ENCODE results near the gene MMP24OS. TPM values are rescaled to one million over a fixed set of nuclear protein-coding genes. Genes with fewer than 3 reads are reported as not detected.

Gene MMP24OS
- total RNA-seq, 2 donors from 2014 or later, result 32.2 to 38.8 TPM

DNA sequence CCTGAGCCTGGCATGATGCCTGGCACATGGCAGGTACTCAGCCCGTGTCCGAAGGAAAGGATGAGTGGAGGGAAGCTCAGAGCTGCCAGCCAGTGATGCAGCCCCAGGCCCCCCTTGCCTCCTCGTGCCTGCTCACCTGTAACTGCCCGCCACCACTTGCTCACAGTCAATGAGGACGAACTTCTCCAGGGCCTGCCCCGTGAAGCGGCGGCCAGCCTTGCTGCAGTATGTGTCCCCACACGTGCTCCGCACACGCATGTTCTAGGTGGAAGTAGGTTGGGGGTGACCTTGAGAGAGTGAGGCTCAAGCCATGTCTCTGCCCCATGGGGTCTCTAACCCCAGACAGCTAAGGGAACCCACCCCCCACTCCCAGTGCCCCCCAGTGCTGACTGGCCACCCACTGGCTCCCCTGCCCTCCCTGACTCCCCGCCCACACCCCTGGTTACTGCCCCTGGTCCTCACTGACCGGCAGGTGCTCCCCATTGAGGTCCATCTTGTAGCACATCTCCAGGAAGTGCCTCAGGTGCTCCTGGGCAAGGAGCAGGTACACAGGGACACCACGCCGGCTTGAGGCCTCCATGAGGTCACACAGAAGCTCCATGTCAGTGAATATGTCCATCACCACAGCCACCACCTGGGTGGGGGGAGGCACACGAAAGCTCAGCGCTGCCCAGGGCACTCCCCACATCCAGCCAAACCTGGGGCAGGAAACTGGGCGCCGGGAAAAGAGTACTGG, 10.6 kb upstream of the MMP24OS start:
- WGBS, 2 experiments (ENCODE audit: insufficient coverage in 1 of 2, insufficient read length in 1 of 2), result 94% methylated on average over 13 to 18 of the region's 19 CpGs
- no peak for DNase-seq
- peaks cover 3% of the 10 kb centered on the region for H3K36me3 Mint-ChIP-seq (ENCODE audit: low read depth)
- no peaks in the 10 kb centered on the region for H3K9me3 Mint-ChIP-seq
- no peak overlapping the region for H3K27ac Mint-ChIP-seq
- H3K4me1 ChIP-seq (ENCODE audit: control insufficient read depth, insufficient read depth, low read length), result peaks cover 6% of the 10 kb centered on the region
- H3K27me3 Mint-ChIP-seq (ENCODE audit: insufficient read depth), result peaks cover 19% of the 10 kb centered on the region
- no peak overlapping the region for H3K27ac ChIP-seq (ENCODE audit: low read depth, low read length)
- no peaks in the 10 kb centered on the region for H3K27me3 ChIP-seq (ENCODE audit: control insufficient read depth, insufficient read depth, low read length, poor library complexity, severe bottlenecking)
- no peak overlapping the region for H3K4me3 Mint-ChIP-seq
- H3K4me3 ChIP-seq (ENCODE audit: low read length), result no peak overlapping the region
- H3K9me3 ChIP-seq (ENCODE audit: control insufficient read depth, low read length), result no peaks in the 10 kb centered on the region
- peaks cover under 1% of the 10 kb centered on the region for H3K36me3 ChIP-seq (ENCODE audit: control insufficient read depth, insufficient read depth, low read length)
- peaks cover 17% of the 10 kb centered on the region for H3K4me1 Mint-ChIP-seq
- TF ChIP-seq, protein P1, sequence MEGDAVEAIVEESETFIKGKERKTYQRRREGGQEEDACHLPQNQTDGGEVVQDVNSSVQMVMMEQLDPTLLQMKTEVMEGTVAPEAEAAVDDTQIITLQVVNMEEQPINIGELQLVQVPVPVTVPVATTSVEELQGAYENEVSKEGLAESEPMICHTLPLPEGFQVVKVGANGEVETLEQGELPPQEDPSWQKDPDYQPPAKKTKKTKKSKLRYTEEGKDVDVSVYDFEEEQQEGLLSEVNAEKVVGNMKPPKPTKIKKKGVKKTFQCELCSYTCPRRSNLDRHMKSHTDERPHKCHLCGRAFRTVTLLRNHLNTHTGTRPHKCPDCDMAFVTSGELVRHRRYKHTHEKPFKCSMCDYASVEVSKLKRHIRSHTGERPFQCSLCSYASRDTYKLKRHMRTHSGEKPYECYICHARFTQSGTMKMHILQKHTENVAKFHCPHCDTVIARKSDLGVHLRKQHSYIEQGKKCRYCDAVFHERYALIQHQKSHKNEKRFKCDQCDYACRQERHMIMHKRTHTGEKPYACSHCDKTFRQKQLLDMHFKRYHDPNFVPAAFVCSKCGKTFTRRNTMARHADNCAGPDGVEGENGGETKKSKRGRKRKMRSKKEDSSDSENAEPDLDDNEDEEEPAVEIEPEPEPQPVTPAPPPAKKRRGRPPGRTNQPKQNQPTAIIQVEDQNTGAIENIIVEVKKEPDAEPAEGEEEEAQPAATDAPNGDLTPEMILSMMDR (conservative IDR thresholded peaks at IDR 0.05), result no peak
- no peak overlapping the region for H3K9ac ChIP-seq (ENCODE audit: extremely low read depth, low read length, poor library complexity, severe bottlenecking)

DNA sequence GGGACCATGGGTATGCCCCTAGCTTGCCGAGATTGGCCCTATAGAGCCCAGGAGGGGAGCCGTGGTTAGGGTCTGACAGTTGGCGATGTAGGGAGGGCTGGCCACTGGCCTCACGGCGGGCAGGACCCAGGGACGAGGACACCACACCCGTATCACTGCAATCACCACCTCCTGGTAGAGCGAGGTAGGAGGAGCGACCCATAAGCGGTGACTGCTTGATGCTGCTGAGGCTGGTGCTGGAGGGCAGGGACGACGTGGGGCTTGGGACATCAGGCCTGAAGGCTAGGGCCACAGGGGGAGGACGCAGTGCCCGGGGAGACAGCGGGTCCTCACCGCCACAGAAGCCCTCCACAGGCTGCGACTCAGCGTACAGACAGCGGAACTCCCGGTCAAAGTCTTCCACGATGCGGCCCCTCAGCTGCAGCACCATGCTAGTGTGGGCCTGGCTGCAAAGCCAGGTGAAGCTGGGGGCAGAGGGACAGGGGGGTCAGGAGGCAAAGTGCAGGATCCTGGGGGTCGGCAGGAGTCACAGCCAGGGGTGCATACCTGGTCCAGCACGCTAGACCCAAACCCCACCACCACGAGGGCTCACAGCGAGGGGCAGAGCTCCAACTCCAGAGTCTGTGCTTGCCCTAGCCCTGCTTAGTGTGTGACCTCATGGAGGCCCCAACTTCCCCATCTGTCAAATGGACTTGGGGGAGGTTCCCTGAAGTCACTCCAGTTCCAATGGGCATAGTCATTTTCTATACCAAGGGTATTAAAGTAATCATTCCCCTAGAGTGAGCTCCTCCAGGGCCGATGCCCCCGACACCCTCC, 9.8 kb upstream of the MMP24OS start:
- Histone ChIP-seq H3K27me3 (ENCODE audit: control insufficient read depth, insufficient read depth, low read length, poor library complexity, severe bottlenecking) (no peaks in the 10 kb centered on the region), H3K9me3 (ENCODE audit: control insufficient read depth, low read length) (no peaks in the 10 kb centered on the region), H3K9ac (ENCODE audit: extremely low read depth, low read length, poor library complexity, severe bottlenecking) (no peak overlapping the region), H3K4me3 (ENCODE audit: low read length) (no peak overlapping the region), H3K36me3 (ENCODE audit: control insufficient read depth, insufficient read depth, low read length) (peaks cover 4% of the 10 kb centered on the region), H3K27ac (ENCODE audit: low read depth, low read length) (no peak overlapping the region), H3K4me1 (ENCODE audit: control insufficient read depth, insufficient read depth, low read length) (peaks cover 9% of the 10 kb centered on the region)
- Mint-ChIP-seq H3K36me3 (ENCODE audit: low read depth) (peaks cover 8% of the 10 kb centered on the region), H3K9me3 (no peaks in the 10 kb centered on the region), H3K4me3 (no peak overlapping the region), H3K4me1 (peaks cover 21% of the 10 kb centered on the region), H3K27me3 (ENCODE audit: insufficient read depth) (peaks cover 19% of the 10 kb centered on the region), H3K27ac (no peak overlapping the region)
- WGBS, 2 experiments (ENCODE audit: insufficient coverage in 1 of 2, insufficient read length in 1 of 2), result 93 to 94% methylated on average over 13 to 28 of the region's 28 CpGs
- no peak for DNase-seq
- TF ChIP-seq, protein P1 (conservative IDR thresholded peaks at IDR 0.05), result no peak

DNA sequence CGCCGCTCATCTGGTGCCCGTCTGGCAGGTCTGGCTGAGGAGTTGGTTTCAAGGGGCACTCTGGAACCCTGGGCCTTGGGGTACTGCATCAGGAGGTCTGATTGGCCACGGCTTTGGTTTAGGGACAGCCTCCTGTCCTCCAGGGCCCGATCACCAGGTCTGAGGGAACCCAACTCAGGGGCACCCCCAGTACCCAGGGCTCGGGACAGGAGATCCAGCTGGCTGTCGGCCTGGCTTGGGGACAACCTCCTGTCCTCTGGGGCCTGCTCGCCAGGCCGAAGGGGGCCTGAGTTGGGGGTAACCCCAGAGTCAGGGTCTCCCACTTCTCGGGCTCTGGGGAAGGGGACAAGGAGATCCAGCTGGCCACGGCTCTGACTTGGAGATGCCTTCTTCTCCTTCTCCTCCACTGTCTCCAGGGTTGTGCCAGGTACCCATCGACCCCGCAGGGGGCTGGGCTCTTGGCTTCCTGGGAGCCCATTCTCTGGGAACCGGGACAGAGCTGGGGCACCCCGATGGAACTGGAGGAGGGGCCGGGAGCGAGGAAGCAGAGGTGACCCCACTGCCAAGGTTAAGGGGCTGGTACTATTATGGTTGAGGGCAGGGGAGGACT, 9.1 kb upstream of the MMP24OS start:
- DNase-seq, result no peak
- Mint-ChIP-seq H3K9me3 (no peaks in the 10 kb centered on the region), H3K27ac (no peak overlapping the region), H3K27me3 (ENCODE audit: insufficient read depth) (peaks cover 15% of the 10 kb centered on the region), H3K4me3 (no peak overlapping the region), H3K36me3 (ENCODE audit: low read depth) (peaks cover 15% of the 10 kb centered on the region), H3K4me1 (peaks cover 21% of the 10 kb centered on the region)
- peaks cover 10% of the 10 kb centered on the region for H3K36me3 ChIP-seq (ENCODE audit: control insufficient read depth, insufficient read depth, low read length)
- no peak overlapping the region for H3K27ac ChIP-seq (ENCODE audit: low read depth, low read length)
- no peaks in the 10 kb centered on the region for H3K9me3 ChIP-seq (ENCODE audit: control insufficient read depth, low read length)
- TF ChIP-seq, protein P1 (conservative IDR thresholded peaks at IDR 0.05), result no peak
- H3K4me1 ChIP-seq (ENCODE audit: control insufficient read depth, insufficient read depth, low read length), result peaks cover 9% of the 10 kb centered on the region
- no peaks in the 10 kb centered on the region for H3K27me3 ChIP-seq (ENCODE audit: control insufficient read depth, insufficient read depth, low read length, poor library complexity, severe bottlenecking)
- WGBS, 2 experiments (ENCODE audit: insufficient coverage in 1 of 2, insufficient read length in 1 of 2), result 93 to 95% methylated on average over 8 to 17 of the region's 17 CpGs
- no peak overlapping the region for H3K4me3 ChIP-seq (ENCODE audit: low read length)
- no peak overlapping the region for H3K9ac ChIP-seq (ENCODE audit: extremely low read depth, low read length, poor library complexity, severe bottlenecking)

Measured in endodermal cell (in vitro differentiated cells).